AG09309 (cell line): ENCODE measurements around the gene CHMP4B.

Experiments
- DNase-seq: peaks from one replicate; pipeline ENCODE4 v3.0.0-alpha.2; 2010; ENCODE audit warnings: low read depth
- H3K4me3 ChIP-seq: 2 replicates; pipeline ENCODE4 v1.5.1; 2011; ENCODE audit warnings: mild to moderate bottlenecking, low read depth, low read length, moderate library complexity; ENCODE audit not compliant: control insufficient read depth
- TF ChIP-seq, protein P1 (sequence below): IDR thresholded peaks from 2 replicates; pipeline ENCODE4 v1.5.1; 2011; ENCODE audit warnings: mild to moderate bottlenecking, low read depth, low read length, inconsistent platforms; ENCODE audit not compliant: insufficient read depth, control insufficient read depth; ENCODE audit errors: missing control alignments

Gene CHMP4B

DNA sequence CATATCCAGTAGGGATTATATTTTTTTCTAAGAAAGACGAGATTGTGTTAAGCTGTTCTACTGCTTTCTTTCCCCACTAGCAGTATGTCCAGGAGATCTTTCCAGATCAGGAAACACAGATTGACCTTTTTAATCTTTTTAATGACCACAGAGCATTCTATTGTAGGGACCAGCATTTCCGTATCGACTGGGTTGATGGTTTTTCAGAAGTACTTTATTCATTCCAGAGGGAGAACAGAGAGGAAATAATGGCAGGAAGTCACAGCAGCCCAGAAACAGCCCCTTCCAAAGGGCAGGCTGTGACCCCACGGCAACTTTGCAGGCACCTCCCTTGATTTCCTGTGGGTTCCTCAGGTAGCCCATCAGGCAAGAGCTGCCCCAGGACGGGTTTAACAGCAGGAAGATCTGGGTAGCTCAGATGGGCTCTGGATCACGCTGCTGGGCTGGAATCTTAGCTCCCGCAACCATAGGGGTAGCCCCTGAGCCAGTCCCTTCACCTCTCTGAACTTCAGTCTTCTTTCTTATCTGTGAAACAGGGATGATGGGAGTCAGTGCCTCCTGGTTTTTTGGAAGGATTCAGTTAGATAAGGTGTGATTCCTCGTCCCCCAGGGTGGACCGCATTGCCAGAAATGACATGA lies 23.8 kb upstream of the CHMP4B start:
- no peak for DNase-seq
- TF ChIP-seq, protein P1, sequence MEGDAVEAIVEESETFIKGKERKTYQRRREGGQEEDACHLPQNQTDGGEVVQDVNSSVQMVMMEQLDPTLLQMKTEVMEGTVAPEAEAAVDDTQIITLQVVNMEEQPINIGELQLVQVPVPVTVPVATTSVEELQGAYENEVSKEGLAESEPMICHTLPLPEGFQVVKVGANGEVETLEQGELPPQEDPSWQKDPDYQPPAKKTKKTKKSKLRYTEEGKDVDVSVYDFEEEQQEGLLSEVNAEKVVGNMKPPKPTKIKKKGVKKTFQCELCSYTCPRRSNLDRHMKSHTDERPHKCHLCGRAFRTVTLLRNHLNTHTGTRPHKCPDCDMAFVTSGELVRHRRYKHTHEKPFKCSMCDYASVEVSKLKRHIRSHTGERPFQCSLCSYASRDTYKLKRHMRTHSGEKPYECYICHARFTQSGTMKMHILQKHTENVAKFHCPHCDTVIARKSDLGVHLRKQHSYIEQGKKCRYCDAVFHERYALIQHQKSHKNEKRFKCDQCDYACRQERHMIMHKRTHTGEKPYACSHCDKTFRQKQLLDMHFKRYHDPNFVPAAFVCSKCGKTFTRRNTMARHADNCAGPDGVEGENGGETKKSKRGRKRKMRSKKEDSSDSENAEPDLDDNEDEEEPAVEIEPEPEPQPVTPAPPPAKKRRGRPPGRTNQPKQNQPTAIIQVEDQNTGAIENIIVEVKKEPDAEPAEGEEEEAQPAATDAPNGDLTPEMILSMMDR = no peak
- H3K4me3 ChIP-seq = no peak overlapping the region

DNA sequence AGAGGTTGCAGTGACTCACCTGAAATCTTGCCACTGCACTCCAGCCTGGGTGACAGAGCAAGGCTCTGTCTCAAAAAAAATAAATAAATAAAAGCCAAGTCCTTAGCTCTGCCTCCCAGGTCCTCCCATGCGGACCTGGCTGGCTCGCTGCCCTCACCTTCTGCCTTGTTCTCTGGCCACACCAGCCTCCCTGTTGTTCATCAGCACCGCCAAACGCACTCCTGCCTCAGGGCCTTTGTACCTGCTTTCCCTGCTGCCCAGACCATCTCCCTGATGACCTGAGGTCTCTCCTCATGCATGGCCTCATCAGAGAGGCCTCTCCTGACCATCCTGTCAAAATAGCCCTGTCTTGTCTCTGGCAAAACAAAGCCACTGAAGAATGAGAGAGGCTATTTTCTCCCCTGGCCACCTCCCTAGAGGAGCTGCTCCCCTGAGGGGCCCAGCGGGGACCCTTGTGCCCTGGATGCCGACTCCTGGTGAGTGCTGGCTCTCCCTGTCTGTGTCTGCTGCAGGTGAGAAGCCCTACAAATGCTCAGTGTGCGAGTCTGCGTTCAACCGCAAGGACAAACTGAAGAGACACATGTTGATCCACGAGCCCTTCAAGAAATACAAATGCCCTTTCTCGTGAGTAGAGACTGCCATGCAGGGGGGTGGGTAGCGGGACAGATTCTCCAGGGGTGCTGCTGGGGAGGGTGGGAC lies 22.6 kb upstream of the CHMP4B start:
- DNase-seq = no peak

DNA sequence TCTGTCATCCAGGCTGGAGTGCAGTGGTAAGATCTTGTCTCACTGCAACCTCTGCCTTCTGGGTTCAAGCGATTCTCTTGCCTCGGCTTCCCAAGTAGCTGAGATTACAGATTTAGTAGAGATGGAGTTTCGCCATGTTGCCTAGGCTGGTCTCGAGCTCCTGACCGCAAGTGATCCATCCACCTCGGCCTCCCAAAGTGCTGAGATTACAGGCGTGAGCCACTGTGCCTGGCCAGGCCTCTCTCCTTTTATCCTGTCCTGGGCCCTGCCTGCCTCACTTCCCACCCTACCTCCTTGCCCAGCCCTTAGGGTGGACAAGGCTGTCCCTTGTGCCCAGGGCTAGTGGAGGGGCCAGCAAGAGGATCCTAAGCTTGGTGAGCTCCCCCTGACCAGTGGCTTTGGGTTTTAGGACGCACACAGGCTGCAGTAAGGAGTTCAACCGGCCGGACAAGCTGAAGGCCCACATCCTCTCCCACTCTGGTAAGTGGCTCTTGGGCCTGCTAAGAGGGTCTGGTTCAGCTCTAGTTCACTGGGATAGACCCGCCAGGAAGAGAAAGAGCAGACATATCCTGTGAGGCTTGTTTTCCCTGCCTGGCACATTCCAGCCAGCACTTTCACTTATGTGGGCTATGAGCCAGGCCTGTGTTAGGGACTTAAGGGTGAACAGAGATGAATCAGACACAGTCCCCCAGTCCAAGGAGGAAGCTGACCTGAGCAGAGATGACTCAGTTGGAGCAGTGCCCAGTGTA lies 21.9 kb upstream of the CHMP4B start:
- H3K4me3 ChIP-seq = no peak overlapping the region
- peak; percentile 61 for DNase-seq
- TF ChIP-seq, protein P1 = no peak

More for the DNA sequence above, 22.6 kb upstream of the CHMP4B start:
- no peak overlapping the region for H3K4me3 ChIP-seq
- TF ChIP-seq, protein P1 = no peak

DNA sequence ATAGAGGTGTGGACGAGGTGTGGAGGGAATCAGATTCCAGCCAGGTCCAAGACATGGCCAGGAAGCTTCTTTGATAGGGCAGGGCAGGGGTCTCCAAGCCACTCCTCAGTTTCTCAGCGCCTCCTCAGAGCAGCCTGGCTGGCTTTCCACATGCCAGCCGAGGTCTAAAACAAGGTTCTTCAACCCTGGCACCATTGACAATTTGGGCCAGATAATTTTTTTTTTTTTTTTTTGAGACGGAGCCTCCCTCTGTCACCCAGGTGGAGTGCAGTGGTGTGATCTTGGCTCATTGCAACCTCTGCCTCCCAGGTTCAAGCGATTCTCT lies 21.3 kb upstream of the CHMP4B start:
- no peak for DNase-seq
- TF ChIP-seq, protein P1 = no peak
- H3K4me3 ChIP-seq = no peak overlapping the region

DNA sequence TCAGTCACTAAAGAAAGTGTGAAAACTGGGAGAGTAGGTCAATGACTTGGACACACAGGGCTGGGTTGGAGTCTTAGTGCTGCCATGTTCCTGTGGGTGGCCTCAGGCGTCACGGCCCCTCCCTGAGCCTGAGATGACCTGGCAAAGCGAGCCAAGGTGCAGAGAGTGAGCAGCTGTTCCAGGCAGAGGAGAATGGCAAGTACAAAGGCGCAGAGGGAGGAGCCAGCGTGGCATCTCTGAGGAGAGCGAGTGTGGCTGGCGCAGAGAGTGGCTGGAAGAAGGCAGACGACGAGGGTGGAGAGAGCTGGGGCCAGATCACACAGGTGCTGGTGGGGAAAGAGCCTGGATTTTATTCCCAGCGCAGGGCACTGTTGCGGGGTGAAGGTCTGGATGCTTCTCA lies 20.6 kb upstream of the CHMP4B start:
- no peak overlapping the region for H3K4me3 ChIP-seq
- DNase-seq = no peak
- TF ChIP-seq, protein P1 = no peak

DNA sequence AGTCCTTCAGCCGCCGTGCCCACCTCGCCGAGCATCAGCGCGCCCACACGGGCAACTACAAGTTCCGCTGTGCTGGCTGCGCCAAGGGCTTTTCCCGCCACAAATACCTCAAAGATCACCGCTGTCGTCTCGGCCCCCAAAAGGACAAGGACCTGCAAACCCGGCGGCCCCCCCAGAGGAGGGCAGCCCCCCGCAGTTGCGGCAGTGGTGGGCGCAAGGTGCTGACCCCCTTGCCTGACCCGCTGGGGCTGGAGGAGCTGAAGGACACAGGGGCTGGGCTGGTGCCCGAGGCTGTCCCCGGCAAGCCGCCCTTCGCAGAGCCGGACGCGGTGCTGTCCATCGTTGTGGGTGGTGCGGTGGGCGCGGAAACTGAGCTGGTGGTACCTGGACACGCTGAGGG lies 20.1 kb upstream of the CHMP4B start:
- TF ChIP-seq, protein P1 = no peak
- no peak for DNase-seq

More for the DNA sequence above, 20.1 kb upstream of the CHMP4B start:
- H3K4me3 ChIP-seq = no peak overlapping the region
